ENCODE data around the gene NBL1. TPM values are rescaled to one million over a fixed set of nuclear protein-coding genes. Genes with fewer than 3 reads are reported as not detected.

NBL1 gene
- total and polyA plus RNA-seq, 2 of the 4 experiments (the other 2 are of a cell fraction) = 14.0 to 54.2 TPM

DNA sequence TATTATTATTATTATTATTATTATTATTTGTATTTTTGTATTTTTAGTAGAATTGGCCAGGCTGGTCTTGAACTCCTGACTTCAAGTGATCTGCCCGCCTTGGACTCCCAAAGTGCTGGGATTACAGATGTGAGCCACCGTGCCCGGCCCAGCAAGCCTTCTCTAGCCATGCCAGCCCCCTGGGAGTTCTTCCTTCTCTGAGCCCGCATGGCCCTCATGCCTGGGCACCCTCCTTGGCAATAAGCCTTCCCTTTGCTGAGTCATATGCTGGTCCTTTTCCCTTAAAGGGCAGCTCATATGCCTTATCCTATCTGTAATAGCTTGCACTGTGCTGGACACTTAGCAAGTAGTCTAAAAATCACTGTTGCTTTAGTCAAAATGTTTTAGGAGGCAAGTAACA is 8.5 kb upstream of the NBL1 start:
- dilution Hi-C loops (cut with HindIII; ENCODE audit: low sequenced_read_pairs, unreplicated experiment) (no loop called here), intact Hi-C loops (cut with micrococcal nuclease) (no loop called here), in situ Hi-C loops (cut with MboI; ENCODE audit: low sequenced_read_pairs) (no loop called here)
- Histone ChIP-seq H2BK20ac (ENCODE audit: low read depth, low read length) (no peak overlapping the region), H3K4me2 (ENCODE audit: low read depth, low read length) (no peak overlapping the region), H2BK5ac (ENCODE audit: low read depth, low read length, poor library complexity, severe bottlenecking) (no peak overlapping the region), H3K18ac (ENCODE audit: low read depth, low read length) (no peak overlapping the region), H3K36me3 (ENCODE audit: control insufficient read depth, insufficient read depth, low read length) (no peaks in the 10 kb centered on the region), H2AK5ac (ENCODE audit: low read depth, low read length) (no peak overlapping the region), H3K79me1 (ENCODE audit: low read depth in 1 of 2, low read length in 2 of 2) (no peaks in the 10 kb centered on the region), H3K27me3 (ENCODE audit: control insufficient read depth, insufficient read depth, low read length) (no peaks in the 10 kb centered on the region), H3K56ac (ENCODE audit: extremely low read depth, insufficient read depth, low read length) (no peak overlapping the region), H2BK15ac (ENCODE audit: low read depth, low read length) (no peak overlapping the region), H2AK9ac (replicated peaks; ENCODE audit: low read depth, low read length, poor library complexity) (no peak overlapping the region), H3K27ac (ENCODE audit: insufficient read depth, low read length) (no peak overlapping the region), H3K9me1 (ENCODE audit: insufficient read depth, low read length) (peaks cover 2% of the 10 kb centered on the region; the same call in 1 of the 2 replicates), H3K4me3 (ENCODE audit: insufficient read depth, low read depth, low read length) (no peak overlapping the region), H3K9ac (ENCODE audit: low read depth, low read length) (no peak overlapping the region), H3K4ac (ENCODE audit: low read depth, low read length) (no peak overlapping the region), H4K91ac (ENCODE audit: insufficient read depth, low read depth, low read length) (no peak overlapping the region), H3K23ac (ENCODE audit: low read depth, low read length) (no peak overlapping the region), H3K9me3 (ENCODE audit: control insufficient read depth, insufficient read depth, low read length) (no peaks in the 10 kb centered on the region), H4K8ac (ENCODE audit: low read depth in 2 of 2, low read length in 2 of 2) (no peak overlapping the region), H2BK120ac (ENCODE audit: low read depth, low read length) (no peak overlapping the region), H3K14ac (replicated peaks; ENCODE audit: low read depth, low read length) (no peak overlapping the region), H4K5ac (ENCODE audit: low read depth, low read length) (no peak overlapping the region), H4K20me1 (ENCODE audit: insufficient read depth, low read length) (no peaks in the 10 kb centered on the region), H2AFZ (replicated peaks; ENCODE audit: low read length, poor library complexity) (no peak overlapping the region), H3K4me1 (ENCODE audit: control insufficient read depth, insufficient read depth, low read length) (peaks cover 6% of the 10 kb centered on the region; the same call in 1 of the 2 replicates)
- CTCF ChIA-PET = no interaction called here
- TF ChIP-seq RCOR1 (IDR thresholded peaks at IDR 0.05; ENCODE audit: insufficient replicate concordance, low read length) (no peak), RAD21 (IDR thresholded peaks at IDR 0.05; ENCODE audit: low read length) (no peak), SMC3 (IDR thresholded peaks at IDR 0.05; ENCODE audit: low read depth, low read length) (no peak)
- TF ChIP-seq, protein P1, sequence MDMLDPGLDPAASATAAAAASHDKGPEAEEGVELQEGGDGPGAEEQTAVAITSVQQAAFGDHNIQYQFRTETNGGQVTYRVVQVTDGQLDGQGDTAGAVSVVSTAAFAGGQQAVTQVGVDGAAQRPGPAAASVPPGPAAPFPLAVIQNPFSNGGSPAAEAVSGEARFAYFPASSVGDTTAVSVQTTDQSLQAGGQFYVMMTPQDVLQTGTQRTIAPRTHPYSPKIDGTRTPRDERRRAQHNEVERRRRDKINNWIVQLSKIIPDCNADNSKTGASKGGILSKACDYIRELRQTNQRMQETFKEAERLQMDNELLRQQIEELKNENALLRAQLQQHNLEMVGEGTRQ (IDR thresholded peaks at IDR 0.05; ENCODE audit: low read depth, low read length) = no peak
- DNase-seq = peak; percentile 20
- ATAC-seq (ENCODE audit: low read depth) = peak; percentile 41; the same call in 1 of the 2 replicates
- 52% methylated on average over 2 of the region's 4 CpGs; no CpG with 5 or more reads in 1 of the 2 experiments for WGBS, 2 experiments (ENCODE audit: extremely low coverage in 2 of 2, insufficient read length in 1 of 2)
- no TSS peak for BruUV-seq (replicated peaks)
- POLR2A ChIA-PET (ENCODE audit: unreplicated experiment) = no interaction called here

Data from IMR-90 (cell line).